ENCODE results near the gene GALNT2.

The GALNT2 gene

GRCh38 chr1:230052665-230053064 lies 14.4 kb upstream of the GALNT2 start:
- Histone ChIP-seq H3F3A (ENCODE audit: insufficient read depth) (no peaks in the 10 kb centered on the region), H3K79me2 (ENCODE audit: insufficient read depth, low read length) (no peaks in the 10 kb centered on the region), H3K9me2 (replicated peaks; ENCODE audit: insufficient read depth, low read length) (no peaks in the 10 kb centered on the region), H3K4me3 (ENCODE audit: insufficient read depth, low read length, poor library complexity, severe bottlenecking) (no peak overlapping the region), H2AFZ (ENCODE audit: low read depth, low read length, severe bottlenecking) (no peak overlapping the region), H3K36me3 (ENCODE audit: low read length) (no peaks in the 10 kb centered on the region), H4K20me1 (ENCODE audit: low read depth, low read length) (no peaks in the 10 kb centered on the region), H3K4me2 (ENCODE audit: low read depth, low read length, poor library complexity, severe bottlenecking) (no peak overlapping the region), H3K27me3 (ENCODE audit: low read length) (peaks cover 2% of the 10 kb centered on the region; the same call in 1 of the 2 replicates), H3K27ac (ENCODE audit: low read depth, low read length) (no peak overlapping the region), H3K9me3 (ENCODE audit: insufficient read depth, low read length) (no peaks in the 10 kb centered on the region), H3K9ac (ENCODE audit: low read length) (no peak overlapping the region)
- TF ChIP-seq EZH2phosphoT487 (conservative IDR thresholded peaks at IDR 0.05; ENCODE audit: low read length) (no peak), CTCF (IDR thresholded peaks at IDR 0.05; ENCODE audit: insufficient read depth, low read length, poor library complexity, severe bottlenecking) (no peak)

- no peak overlapping the region for H3K9ac ChIP-seq (ENCODE audit: low read length)
- no peaks in the 10 kb centered on the region for H4K20me1 ChIP-seq (ENCODE audit: low read depth, low read length)
- H3K9me3 ChIP-seq (ENCODE audit: insufficient read depth, low read length), result no peaks in the 10 kb centered on the region
Observed at GRCh38 chr1:230054092-230054749, 12.8 kb upstream of the GALNT2 start.

GRCh38 chr1:230056098-230056497 lies 10.9 kb upstream of the GALNT2 start:
- no peak for TF ChIP-seq EZH2phosphoT487 (conservative IDR thresholded peaks at IDR 0.05; ENCODE audit: low read length)
- TF ChIP-seq CTCF (IDR thresholded peaks at IDR 0.05; ENCODE audit: insufficient read depth, low read length, poor library complexity, severe bottlenecking), result no peak
- H4K20me1 ChIP-seq (ENCODE audit: low read depth, low read length), result no peaks in the 10 kb centered on the region
- H3K4me3 ChIP-seq (ENCODE audit: insufficient read depth, low read length, poor library complexity, severe bottlenecking), result no peak overlapping the region
- no peaks in the 10 kb centered on the region for H3K79me2 ChIP-seq (ENCODE audit: insufficient read depth, low read length)
- H3K36me3 ChIP-seq (ENCODE audit: low read length), result no peaks in the 10 kb centered on the region
- H3K4me2 ChIP-seq (ENCODE audit: low read depth, low read length, poor library complexity, severe bottlenecking), result no peak overlapping the region
- H2AFZ ChIP-seq (ENCODE audit: low read depth, low read length, severe bottlenecking), result no peak overlapping the region
- H3K9me2 ChIP-seq (replicated peaks; ENCODE audit: insufficient read depth, low read length), result no peaks in the 10 kb centered on the region
- no peak overlapping the region for H3K27ac ChIP-seq (ENCODE audit: low read depth, low read length)
- peaks cover 2% of the 10 kb centered on the region; the same call in 1 of the 2 replicates for H3K27me3 ChIP-seq (ENCODE audit: low read length)
- no peaks in the 10 kb centered on the region for H3F3A ChIP-seq (ENCODE audit: insufficient read depth)
- H3K9ac ChIP-seq (ENCODE audit: low read length), result no peak overlapping the region
- no peaks in the 10 kb centered on the region for H3K9me3 ChIP-seq (ENCODE audit: insufficient read depth, low read length)

More at GRCh38 chr1:230054092-230054749, 12.8 kb upstream of the GALNT2 start:
- no peak overlapping the region for H3K4me2 ChIP-seq (ENCODE audit: low read depth, low read length, poor library complexity, severe bottlenecking)
- peaks cover 2% of the 10 kb centered on the region; the same call in 1 of the 2 replicates for H3K27me3 ChIP-seq (ENCODE audit: low read length)
- no peaks in the 10 kb centered on the region for H3F3A ChIP-seq (ENCODE audit: insufficient read depth)
- no peaks in the 10 kb centered on the region for H3K9me2 ChIP-seq (replicated peaks; ENCODE audit: insufficient read depth, low read length)
- no peak overlapping the region for H2AFZ ChIP-seq (ENCODE audit: low read depth, low read length, severe bottlenecking)
- H3K36me3 ChIP-seq (ENCODE audit: low read length), result no peaks in the 10 kb centered on the region
- no peak overlapping the region for H3K27ac ChIP-seq (ENCODE audit: low read depth, low read length)
- H3K79me2 ChIP-seq (ENCODE audit: insufficient read depth, low read length), result no peaks in the 10 kb centered on the region
- TF ChIP-seq EZH2phosphoT487 (conservative IDR thresholded peaks at IDR 0.05; ENCODE audit: low read length) (no peak), CTCF (IDR thresholded peaks at IDR 0.05; ENCODE audit: insufficient read depth, low read length, poor library complexity, severe bottlenecking) (no peak)
- H3K4me3 ChIP-seq (ENCODE audit: insufficient read depth, low read length, poor library complexity, severe bottlenecking), result no peak overlapping the region
